Measurements from ENCODE around the gene ATXN7L1. TPM values are rescaled to one million over a fixed set of nuclear protein-coding genes. Genes with fewer than 3 reads are reported as not detected.
"Not testable (repeated sequence)": the region's sequence is repeated elsewhere in the genome, so short reads cannot be mapped to it uniquely, and the experiment has no call there.

ATXN7L1 gene
- total RNA-seq, 5 donors from 2014 or later (not counting 1 experiment from before 2014, with no cell fraction given) = 42.3 to 54.7 (median 47.4) TPM

DNA sequence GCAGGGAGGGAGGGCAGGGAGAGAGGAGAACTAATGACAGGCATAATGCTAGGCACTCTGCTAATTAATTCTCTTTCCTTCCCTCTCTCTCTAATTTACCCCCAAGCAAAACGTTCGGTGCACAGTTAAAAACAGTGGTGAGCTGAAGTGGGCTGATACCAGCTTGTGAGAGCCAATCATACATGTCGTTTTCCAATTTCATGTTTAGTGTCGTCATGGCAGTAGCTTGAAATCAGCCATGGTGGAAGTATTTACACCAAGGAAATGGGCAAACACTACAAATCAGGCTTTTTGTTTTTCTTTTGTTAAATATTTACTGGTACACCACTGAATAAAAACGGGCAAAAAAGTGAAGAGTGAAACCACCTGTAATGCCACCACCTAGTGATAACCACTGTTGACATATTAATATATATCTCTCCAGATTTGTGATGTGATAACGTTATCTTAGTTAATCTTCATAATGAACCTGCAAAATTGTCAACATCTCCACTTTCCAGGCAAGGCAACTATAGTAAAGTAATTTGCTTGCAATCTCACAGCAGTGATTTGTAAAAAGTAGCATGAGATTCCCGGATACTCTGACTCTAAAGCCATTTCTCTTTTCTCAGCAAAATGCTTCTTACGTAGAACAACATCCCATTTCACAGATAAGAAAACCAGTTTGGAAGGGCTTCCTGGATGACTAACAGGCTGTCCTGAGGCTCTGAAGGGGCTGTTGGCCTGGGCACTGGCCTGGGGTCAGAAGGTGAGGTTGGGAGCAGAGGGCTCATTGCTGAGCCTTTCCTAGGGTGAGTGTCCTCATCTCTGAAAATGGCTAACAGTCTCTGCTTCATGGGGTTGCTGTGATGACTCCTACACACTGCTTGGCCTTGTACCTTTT lies 83.7 kb downstream of the ATXN7L1 start:
- Mint-ChIP-seq H3K4me1 (peaks cover 9 to 18% (median 16%) of the 10 kb centered on the region in 3 donors), H3K9me3 (no peaks in the 10 kb centered on the region), H3K4me3 (no peak overlapping the region), H3K27ac (peak overlapping the region in 1 of 2 donors; percentile 48), H3K36me3 (peaks cover 10% of the 10 kb centered on the region), H3K27me3 (no peaks in the 10 kb centered on the region)
- no CpG with 5 or more reads among the region's 8 CpGs for WGBS (ENCODE audit: insufficient coverage)
- H3K4me1 ChIP-seq (ENCODE audit: control insufficient read depth in 1 of 2, extremely low read depth in 1 of 2, insufficient read depth in 2 of 2, low read length in 2 of 2) = peaks cover 0 to 15% of the 10 kb centered on the region in 2 experiments
- POLR2A ChIA-PET = interaction anchor here in 1 of 2 donors (0.7 kb wide), 1 partner anchor 135 kb away, joined by 3 read pairs; no protein-coding TSS in a partner anchor
- CTCF ChIA-PET = no interaction called here
- H3K27ac ChIP-seq (ENCODE audit: low read length) = no peak overlapping the region
- no peak overlapping the region for H3K4me3 ChIP-seq (ENCODE audit: control insufficient read depth in 1 of 2, extremely low read depth in 1 of 2, low read length in 1 of 2)
- no peaks in the 10 kb centered on the region for H3K27me3 ChIP-seq (replicated peaks in 1 of 2; ENCODE audit: control insufficient read depth in 2 of 2, extremely low read depth in 1 of 2, insufficient read depth in 2 of 2, low read length in 1 of 2)
- ATAC-seq (replicated peaks in 1 of 4) (no peak), DNase-seq (no peak)
- peaks cover 3 to 4% of the 10 kb centered on the region in 2 donors for H3K36me3 ChIP-seq (ENCODE audit: control insufficient read depth in 2 of 2, extremely low read depth in 1 of 2, insufficient read depth in 1 of 2, low read length in 1 of 2)
- no peaks in the 10 kb centered on the region for H3K9me3 ChIP-seq

DNA sequence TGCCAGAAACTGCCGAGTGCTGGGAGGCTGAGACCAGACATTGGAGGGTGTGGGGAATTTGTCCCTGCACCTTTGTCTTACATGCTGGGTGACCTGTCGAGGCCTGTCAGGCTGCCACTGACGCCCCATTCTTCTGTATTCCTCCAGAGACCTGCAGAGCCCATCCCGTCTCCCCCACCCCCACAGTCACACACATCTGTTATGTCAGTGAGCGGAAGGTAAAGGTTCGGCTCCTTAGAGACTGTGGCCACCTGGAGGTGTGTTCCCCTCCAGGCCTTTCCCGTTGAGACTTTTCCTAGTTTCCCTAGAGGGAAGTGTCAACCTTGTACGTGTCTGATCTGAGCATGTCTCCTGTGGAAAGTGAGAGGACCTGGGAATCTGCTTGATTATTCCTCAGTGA lies 84.5 kb downstream of the ATXN7L1 start:
- Mint-ChIP-seq H3K36me3 (peaks cover 14% of the 10 kb centered on the region), H3K9me3 (no peaks in the 10 kb centered on the region), H3K27me3 (no peaks in the 10 kb centered on the region), H3K27ac (no peak overlapping the region), H3K4me1 (peaks cover 7 to 15% (median 14%) of the 10 kb centered on the region in 3 donors), H3K4me3 (no peak overlapping the region)
- no peak overlapping the region for H3K27ac ChIP-seq (ENCODE audit: low read length)
- H3K27me3 ChIP-seq (replicated peaks in 1 of 2; ENCODE audit: control insufficient read depth in 2 of 2, extremely low read depth in 1 of 2, insufficient read depth in 2 of 2, low read length in 1 of 2) = no peaks in the 10 kb centered on the region
- ATAC-seq (replicated peaks in 1 of 4) (no peak), DNase-seq (no peak)
- ChIA-PET POLR2A (interaction anchor here in 1 of 2 donors (0.7 kb wide), 1 partner anchor 134 kb away, joined by 3 read pairs; no protein-coding TSS in a partner anchor), CTCF (no interaction called here)
- no peak overlapping the region for H3K4me3 ChIP-seq (ENCODE audit: control insufficient read depth in 1 of 2, extremely low read depth in 1 of 2, low read length in 1 of 2)
- no peaks in the 10 kb centered on the region for H3K9me3 ChIP-seq
- 100% methylated on average over 1 of the region's 8 CpGs for WGBS (ENCODE audit: insufficient coverage)
- H3K4me1 ChIP-seq (ENCODE audit: control insufficient read depth in 1 of 2, extremely low read depth in 1 of 2, insufficient read depth in 2 of 2, low read length in 2 of 2) = peaks cover 0 to 15% of the 10 kb centered on the region in 2 experiments
- peaks cover 3 to 10% of the 10 kb centered on the region in 2 donors for H3K36me3 ChIP-seq (ENCODE audit: control insufficient read depth in 2 of 2, extremely low read depth in 1 of 2, insufficient read depth in 1 of 2, low read length in 1 of 2)

DNA sequence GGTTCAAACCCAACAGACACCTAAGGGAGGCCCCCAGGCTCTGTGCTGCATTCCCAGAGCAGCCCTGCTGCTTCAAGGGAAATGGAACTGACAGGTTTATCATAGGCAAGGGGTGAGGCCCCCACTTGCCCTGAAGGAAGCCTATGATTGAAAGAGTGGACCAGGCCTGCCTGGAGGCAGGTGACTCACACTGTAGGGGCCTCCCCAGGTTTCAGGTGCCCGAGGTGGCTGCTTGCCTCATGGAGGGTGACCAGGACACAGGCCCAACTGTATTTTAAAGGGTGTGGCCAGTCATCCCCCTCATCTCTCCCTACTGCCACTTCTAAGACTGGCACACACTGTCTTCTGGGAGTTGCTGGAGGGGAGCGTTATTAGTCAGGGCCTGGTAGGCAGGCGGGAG lies 85.4 kb downstream of the ATXN7L1 start:
- H3K36me3 Mint-ChIP-seq = peaks cover 14% of the 10 kb centered on the region
- H3K9me3 ChIP-seq = no peaks in the 10 kb centered on the region
- H3K27me3 Mint-ChIP-seq = no peaks in the 10 kb centered on the region
- peaks cover 7 to 12% (median 11%) of the 10 kb centered on the region in 3 donors for H3K4me1 Mint-ChIP-seq
- WGBS (ENCODE audit: insufficient coverage) = no CpG with 5 or more reads among the region's 3 CpGs
- no peaks in the 10 kb centered on the region for H3K9me3 Mint-ChIP-seq
- no peaks in the 10 kb centered on the region for H3K27me3 ChIP-seq (replicated peaks in 1 of 2; ENCODE audit: control insufficient read depth in 2 of 2, extremely low read depth in 1 of 2, insufficient read depth in 2 of 2, low read length in 1 of 2)
- no peak overlapping the region for H3K27ac ChIP-seq (ENCODE audit: low read length)
- no peak overlapping the region for H3K4me3 ChIP-seq (ENCODE audit: control insufficient read depth in 1 of 2, extremely low read depth in 1 of 2, low read length in 1 of 2)
- CTCF ChIA-PET = no interaction called here
- DNase-seq (no peak), ATAC-seq (replicated peaks in 1 of 4) (no peak)
- peaks cover 0 to 15% of the 10 kb centered on the region in 2 experiments for H3K4me1 ChIP-seq (ENCODE audit: control insufficient read depth in 1 of 2, extremely low read depth in 1 of 2, insufficient read depth in 2 of 2, low read length in 2 of 2)
- no peak overlapping the region for H3K4me3 Mint-ChIP-seq
- POLR2A ChIA-PET = no interaction called here
- H3K36me3 ChIP-seq (ENCODE audit: control insufficient read depth in 2 of 2, extremely low read depth in 1 of 2, insufficient read depth in 1 of 2, low read length in 1 of 2) = peaks cover 3 to 12% of the 10 kb centered on the region in 2 donors
- H3K27ac Mint-ChIP-seq = no peak overlapping the region

DNA sequence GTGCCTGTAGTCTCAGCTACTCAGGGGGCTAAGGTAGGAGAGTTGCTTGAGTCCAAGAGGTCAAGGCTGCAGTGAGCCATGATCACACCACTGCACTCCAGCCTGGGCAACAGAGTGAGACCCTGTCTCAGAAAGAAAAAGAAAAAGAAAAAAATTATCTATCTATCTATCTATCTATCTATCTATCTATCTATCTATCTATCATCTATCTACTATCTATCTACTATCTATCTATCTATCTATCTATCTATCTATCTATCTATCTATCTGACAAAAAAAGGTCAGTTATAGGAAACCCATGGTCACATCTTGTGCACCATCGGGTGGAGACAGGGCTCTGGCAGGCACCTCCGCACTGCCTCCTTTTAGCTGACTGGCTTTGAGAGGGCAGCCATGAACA lies 85.9 kb downstream of the ATXN7L1 start:
- H3K9me3 ChIP-seq; ATAC-seq (replicated peaks in 1 of 4); H3K27ac Mint-ChIP-seq; CTCF ChIA-PET; H3K9me3 Mint-ChIP-seq; H3K27me3 Mint-ChIP-seq; DNase-seq; H3K4me3 ChIP-seq (ENCODE audit: control insufficient read depth in 1 of 2, extremely low read depth in 1 of 2, low read length in 1 of 2); POLR2A ChIA-PET; H3K27me3 ChIP-seq (replicated peaks in 1 of 2; ENCODE audit: control insufficient read depth in 2 of 2, extremely low read depth in 1 of 2, insufficient read depth in 2 of 2, low read length in 1 of 2); H3K4me3 Mint-ChIP-seq; H3K27ac ChIP-seq (ENCODE audit: low read length): not testable (repeated sequence)
- H3K4me1 ChIP-seq (ENCODE audit: control insufficient read depth in 1 of 2, extremely low read depth in 1 of 2, insufficient read depth in 2 of 2, low read length in 2 of 2) = peaks cover 0 to 15% of the 10 kb centered on the region in 2 experiments
- WGBS (ENCODE audit: insufficient coverage) = 92% methylated on average over 2 of the region's 2 CpGs
- peaks cover 7 to 12% (median 11%) of the 10 kb centered on the region in 3 donors for H3K4me1 Mint-ChIP-seq
- peaks cover 14% of the 10 kb centered on the region for H3K36me3 Mint-ChIP-seq
- H3K36me3 ChIP-seq (ENCODE audit: control insufficient read depth in 2 of 2, extremely low read depth in 1 of 2, insufficient read depth in 1 of 2, low read length in 1 of 2) = peaks cover 3 to 12% of the 10 kb centered on the region in 2 donors

GRCh38 chr7:105788816-105789349 lies 87.5 kb downstream of the ATXN7L1 start:
- no peaks in the 10 kb centered on the region for H3K9me3 ChIP-seq
- H3K4me3 Mint-ChIP-seq = no peak overlapping the region
- peaks cover 3 to 12% of the 10 kb centered on the region in 2 donors for H3K36me3 ChIP-seq (ENCODE audit: control insufficient read depth in 2 of 2, extremely low read depth in 1 of 2, insufficient read depth in 1 of 2, low read length in 1 of 2)
- no peaks in the 10 kb centered on the region for H3K9me3 Mint-ChIP-seq
- H3K4me1 Mint-ChIP-seq = peaks cover 7 to 15% (median 11%) of the 10 kb centered on the region in 3 donors
- POLR2A ChIA-PET = no interaction called here
- no peak overlapping the region for H3K27ac Mint-ChIP-seq
- 92% methylated on average over 5 of the region's 8 CpGs for WGBS (ENCODE audit: insufficient coverage)
- H3K27me3 ChIP-seq (replicated peaks in 1 of 2; ENCODE audit: control insufficient read depth in 2 of 2, extremely low read depth in 1 of 2, insufficient read depth in 2 of 2, low read length in 1 of 2) = no peaks in the 10 kb centered on the region
- H3K27ac ChIP-seq (ENCODE audit: low read length) = no peak overlapping the region
- peaks cover 0 to 15% of the 10 kb centered on the region in 2 experiments for H3K4me1 ChIP-seq (ENCODE audit: control insufficient read depth in 1 of 2, extremely low read depth in 1 of 2, insufficient read depth in 2 of 2, low read length in 2 of 2)
- peaks cover 15% of the 10 kb centered on the region for H3K36me3 Mint-ChIP-seq
- H3K27me3 Mint-ChIP-seq = no peaks in the 10 kb centered on the region
- CTCF ChIA-PET = no interaction called here
- ATAC-seq (replicated peaks in 1 of 4) (no peak), DNase-seq (no peak)
- no peak overlapping the region for H3K4me3 ChIP-seq (ENCODE audit: control insufficient read depth in 1 of 2, extremely low read depth in 1 of 2, low read length in 1 of 2)

GRCh38 chr7:105788356-105788755 lies 88.0 kb downstream of the ATXN7L1 start:
- Mint-ChIP-seq H3K9me3 (no peaks in the 10 kb centered on the region), H3K27ac (no peak overlapping the region)
- CTCF ChIA-PET = interaction anchor here in 1 of 2 donors (0.9 kb wide), 1 partner anchor 26 kb away, joined by 3 read pairs; no protein-coding TSS in a partner anchor

More at GRCh38 chr7:105788356-105788755, 88.0 kb downstream of the ATXN7L1 start:
- Histone ChIP-seq H3K4me3 (ENCODE audit: control insufficient read depth in 1 of 2, extremely low read depth in 1 of 2, low read length in 1 of 2) (no peak overlapping the region), H3K4me1 (ENCODE audit: control insufficient read depth in 1 of 2, extremely low read depth in 1 of 2, insufficient read depth in 2 of 2, low read length in 2 of 2) (peaks cover 0 to 12% of the 10 kb centered on the region in 2 experiments), H3K27me3 (replicated peaks in 1 of 2; ENCODE audit: control insufficient read depth in 2 of 2, extremely low read depth in 1 of 2, insufficient read depth in 2 of 2, low read length in 1 of 2) (no peaks in the 10 kb centered on the region), H3K27ac (ENCODE audit: low read length) (no peak overlapping the region), H3K9me3 (no peaks in the 10 kb centered on the region), H3K36me3 (ENCODE audit: control insufficient read depth in 2 of 2, extremely low read depth in 1 of 2, insufficient read depth in 1 of 2, low read length in 1 of 2) (peaks cover 3 to 12% of the 10 kb centered on the region in 2 donors)
- Mint-ChIP-seq H3K4me3 (no peak overlapping the region), H3K27me3 (no peaks in the 10 kb centered on the region), H3K36me3 (peaks cover 15% of the 10 kb centered on the region), H3K4me1 (peaks cover 7 to 14% (median 8%) of the 10 kb centered on the region in 3 donors)
- WGBS (ENCODE audit: insufficient coverage) = over 99% methylated on average over 15 of the region's 15 CpGs
- DNase-seq (no peak), ATAC-seq (replicated peaks in 1 of 4) (no peak)
- POLR2A ChIA-PET = no interaction called here

Data from T-cell (primary cell).